GM19372 (cell line): ENCODE results near the gene EHHADH.

Experiments
- ATAC-seq: cut with Tn5 transposase; IDR thresholded peaks from one replicate; pipeline ENCODE4 v1.9.1; 2021; ENCODE audit warnings: mild to moderate bottlenecking, low read depth, moderate library complexity; ENCODE audit not compliant: unreplicated experiment

Gene EHHADH

GRCh38 chr3:185253645-185254410 is at the start of gene EHHADH:
EHHADH (minus strand) TSS chr3:185254049; CDS start chr3:185254022, 27 bp downstream.
- ATAC-seq: peak; percentile 87

GRCh38 chr3:185299918-185300426 is 46.1 kb upstream of the EHHADH start:
- ATAC-seq: peak; percentile 91

GRCh38 chr3:185297867-185298266 is 44.0 kb upstream of the EHHADH start:
- no peak for ATAC-seq

- ATAC-seq: no peak
Observed at GRCh38 chr3:185292238-185292637, 38.4 kb upstream of the EHHADH start.

- ATAC-seq: no peak
Observed at GRCh38 chr3:185290266-185290665, 36.4 kb upstream of the EHHADH start.

- ATAC-seq: peak; percentile 8
Observed at GRCh38 chr3:185283374-185283935, 29.6 kb upstream of the EHHADH start.

GRCh38 chr3:185282696-185283373 is 29.0 kb upstream of the EHHADH start:
- peak; percentile 99 for ATAC-seq

GRCh38 chr3:185280572-185281365 is 26.9 kb upstream of the EHHADH start:
- no peak for ATAC-seq

- no peak for ATAC-seq
Observed at GRCh38 chr3:185279587-185280138, 25.8 kb upstream of the EHHADH start.

- no peak for ATAC-seq
Observed at GRCh38 chr3:185276415-185276814, 22.6 kb upstream of the EHHADH start.

- ATAC-seq: no peak
Observed at GRCh38 chr3:185272033-185272432, 18.2 kb upstream of the EHHADH start.

- no peak for ATAC-seq
Observed at GRCh38 chr3:185270956-185271332, 17.1 kb upstream of the EHHADH start.

GRCh38 chr3:185270262-185270955 is 16.6 kb upstream of the EHHADH start:
- no peak for ATAC-seq

- no peak for ATAC-seq
Observed at GRCh38 chr3:185268194-185268962, 14.5 kb upstream of the EHHADH start.

- ATAC-seq: no peak
Observed at GRCh38 chr3:185267193-185267592, 13.3 kb upstream of the EHHADH start.

- ATAC-seq: no peak
Observed at GRCh38 chr3:185264849-185265553, 11.2 kb upstream of the EHHADH start.

GRCh38 chr3:185263423-185263822 is 9.6 kb upstream of the EHHADH start:
- ATAC-seq: no peak

- ATAC-seq: no peak
Observed at GRCh38 chr3:185257334-185257733, 3.5 kb upstream of the EHHADH start.
